ENCODE data around the gene RGS7. TPM values are rescaled to one million over a fixed set of nuclear protein-coding genes. Genes with fewer than 3 reads are reported as not detected.
"Not testable (repeated sequence)": the region's sequence is repeated elsewhere in the genome, so short reads cannot be mapped to it uniquely, and the experiment has no call there.

Gene RGS7
- total RNA-seq, 2 donors from 2014 or later: 0.26 to 0.99 TPM

GRCh38 chr1:241221319-241221718 is 135.7 kb downstream of the RGS7 start:
- no peak for DNase-seq
- ATAC-seq: no peak
- H3K27ac ChIP-seq: no peak overlapping the region
- no peaks in the 10 kb centered on the region for H3K4me1 ChIP-seq
- intact Hi-C loops (cut with DNase I): no loop called here
- H3K27me3 ChIP-seq: no peaks in the 10 kb centered on the region
- 34 to 41% methylated on average over 6 of the region's 6 CpGs for WGBS, 2 donors
- no peak overlapping the region for H3K4me3 ChIP-seq
- TF ChIP-seq CTCF (IDR thresholded peaks at IDR 0.05) (no peak), POLR2A (IDR thresholded peaks at IDR 0.05) (no peak)
- H3K36me3 ChIP-seq (replicated peaks in 1 of 2; ENCODE audit: insufficient read depth in 1 of 2, low read depth in 2 of 2): no peaks in the 10 kb centered on the region
- H3K9me3 ChIP-seq: no peaks in the 10 kb centered on the region

GRCh38 chr1:241220913-241221312 is 136.1 kb downstream of the RGS7 start:
- H3K27me3 ChIP-seq; DNase-seq; H3K9me3 ChIP-seq; H3K4me1 ChIP-seq; intact Hi-C loops (cut with DNase I); H3K4me3 ChIP-seq; ATAC-seq; H3K36me3 ChIP-seq (replicated peaks in 1 of 2; ENCODE audit: insufficient read depth in 1 of 2, low read depth in 2 of 2); H3K27ac ChIP-seq: not testable (repeated sequence)
- 87 to 92% methylated on average over 1 of the region's 1 CpG for WGBS, 2 donors

GRCh38 chr1:241219449-241219848 is 137.6 kb downstream of the RGS7 start:
- Histone ChIP-seq H3K9me3 (no peaks in the 10 kb centered on the region), H3K36me3 (replicated peaks in 1 of 2; ENCODE audit: insufficient read depth in 1 of 2, low read depth in 2 of 2) (no peaks in the 10 kb centered on the region), H3K27me3 (no peaks in the 10 kb centered on the region), H3K4me1 (no peaks in the 10 kb centered on the region), H3K27ac (no peak overlapping the region), H3K4me3 (no peak overlapping the region)
- no peak for DNase-seq
- no peak for TF ChIP-seq POLR2A (IDR thresholded peaks at IDR 0.05)
- TF ChIP-seq CTCF (IDR thresholded peaks at IDR 0.05): no peak
- intact Hi-C loops (cut with DNase I): no loop called here
- ATAC-seq: no peak
- 23 to 35% methylated on average over 2 of the region's 2 CpGs for WGBS, 2 donors

- Histone ChIP-seq H3K9me3 (no peaks in the 10 kb centered on the region), H3K4me1 (no peaks in the 10 kb centered on the region), H3K27me3 (no peaks in the 10 kb centered on the region), H3K4me3 (no peak overlapping the region), H3K27ac (no peak overlapping the region), H3K36me3 (replicated peaks in 1 of 2; ENCODE audit: insufficient read depth in 1 of 2, low read depth in 2 of 2) (no peaks in the 10 kb centered on the region)
- DNase-seq (no peak), ATAC-seq (no peak)
- 49 to 52% methylated on average over 2 of the region's 2 CpGs for WGBS, 2 donors
- no peak for TF ChIP-seq POLR2A (IDR thresholded peaks at IDR 0.05)
- TF ChIP-seq CTCF (IDR thresholded peaks at IDR 0.05): no peak
- intact Hi-C loops (cut with DNase I): no loop called here
These were observed 139.5 kb downstream of the RGS7 start for GRCh38 chr1:241217516-241217915.

GRCh38 chr1:241215683-241216082 is 141.3 kb downstream of the RGS7 start:
- H3K4me1 ChIP-seq: no peaks in the 10 kb centered on the region
- ATAC-seq: no peak
- TF ChIP-seq POLR2A (IDR thresholded peaks at IDR 0.05) (no peak), CTCF (IDR thresholded peaks at IDR 0.05) (no peak)
- DNase-seq: no peak
- H3K27me3 ChIP-seq: no peaks in the 10 kb centered on the region
- no peaks in the 10 kb centered on the region for H3K9me3 ChIP-seq
- intact Hi-C loops (cut with DNase I): no loop called here
- no peaks in the 10 kb centered on the region for H3K36me3 ChIP-seq (replicated peaks in 1 of 2; ENCODE audit: insufficient read depth in 1 of 2, low read depth in 2 of 2)
- no peak overlapping the region for H3K27ac ChIP-seq
- H3K4me3 ChIP-seq: no peak overlapping the region
- 88 to 91% methylated on average over 9 of the region's 9 CpGs for WGBS, 2 donors

Measured in body of pancreas (tissue), 4 donors.